Measurements from ENCODE around the gene PTGDS.

- no peak for TF ChIP-seq ZNF565 (CRISPR knock-in tag; conservative IDR thresholded peaks at IDR 0.05; ENCODE audit: low read depth)
- no peak for TF ChIP-seq ZFP30 (CRISPR knock-in tag; IDR thresholded peaks at IDR 0.05)
- no peak for TF ChIP-seq PPARA (CRISPR knock-in tag; IDR thresholded peaks at IDR 0.05; ENCODE audit: borderline replicate concordance)
Measured at GRCh38 chr9:136994180-136994887, 17.0 kb downstream of the PTGDS start.

Data from SK-N-SH treated with all-trans-retinoic acid at 6 μM for 48 hours (cell line).